ENCODE results near the gene CEP112.

Gene CEP112

GRCh38 chr17:66221755-66222530 is 30.0 kb upstream of the CEP112 start:
- in situ Hi-C loops (cut with MboI; ENCODE audit: low pct_unique_long_range_greater_than_20kb, low sequenced_read_pairs, unreplicated experiment): no loop called here
- TF ChIP-seq, protein P1, sequence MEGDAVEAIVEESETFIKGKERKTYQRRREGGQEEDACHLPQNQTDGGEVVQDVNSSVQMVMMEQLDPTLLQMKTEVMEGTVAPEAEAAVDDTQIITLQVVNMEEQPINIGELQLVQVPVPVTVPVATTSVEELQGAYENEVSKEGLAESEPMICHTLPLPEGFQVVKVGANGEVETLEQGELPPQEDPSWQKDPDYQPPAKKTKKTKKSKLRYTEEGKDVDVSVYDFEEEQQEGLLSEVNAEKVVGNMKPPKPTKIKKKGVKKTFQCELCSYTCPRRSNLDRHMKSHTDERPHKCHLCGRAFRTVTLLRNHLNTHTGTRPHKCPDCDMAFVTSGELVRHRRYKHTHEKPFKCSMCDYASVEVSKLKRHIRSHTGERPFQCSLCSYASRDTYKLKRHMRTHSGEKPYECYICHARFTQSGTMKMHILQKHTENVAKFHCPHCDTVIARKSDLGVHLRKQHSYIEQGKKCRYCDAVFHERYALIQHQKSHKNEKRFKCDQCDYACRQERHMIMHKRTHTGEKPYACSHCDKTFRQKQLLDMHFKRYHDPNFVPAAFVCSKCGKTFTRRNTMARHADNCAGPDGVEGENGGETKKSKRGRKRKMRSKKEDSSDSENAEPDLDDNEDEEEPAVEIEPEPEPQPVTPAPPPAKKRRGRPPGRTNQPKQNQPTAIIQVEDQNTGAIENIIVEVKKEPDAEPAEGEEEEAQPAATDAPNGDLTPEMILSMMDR (IDR thresholded peaks at IDR 0.05; ENCODE audit: extremely low read depth, insufficient read depth, missing control alignments): no peak
- no peak for DNase-seq (ENCODE audit: low spot score)

DNA sequence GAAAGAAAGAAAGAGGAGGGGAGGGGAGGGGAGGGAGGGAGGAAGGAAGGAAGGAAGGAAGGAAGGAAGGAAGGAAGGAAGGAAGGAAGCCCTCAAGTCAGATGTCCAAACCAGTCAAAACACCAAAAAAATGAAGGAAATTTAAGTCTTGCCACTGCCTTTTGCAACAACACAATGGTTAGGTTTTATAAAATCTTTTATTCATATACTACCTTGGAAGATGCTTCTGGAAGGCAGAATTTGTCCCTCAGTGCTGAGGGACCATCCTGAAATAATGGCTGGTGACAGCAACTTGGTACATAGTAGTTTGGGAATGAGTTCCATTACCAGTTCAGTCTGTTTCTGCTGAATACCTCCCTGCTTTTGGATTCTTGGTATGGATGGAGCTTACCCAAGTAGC is 29.4 kb upstream of the CEP112 start:
- TF ChIP-seq, protein P1 (IDR thresholded peaks at IDR 0.05; ENCODE audit: extremely low read depth, insufficient read depth, missing control alignments): no peak
- in situ Hi-C loops (cut with MboI; ENCODE audit: low pct_unique_long_range_greater_than_20kb, low sequenced_read_pairs, unreplicated experiment): no loop called here
- no peak for DNase-seq (ENCODE audit: low spot score)

DNA sequence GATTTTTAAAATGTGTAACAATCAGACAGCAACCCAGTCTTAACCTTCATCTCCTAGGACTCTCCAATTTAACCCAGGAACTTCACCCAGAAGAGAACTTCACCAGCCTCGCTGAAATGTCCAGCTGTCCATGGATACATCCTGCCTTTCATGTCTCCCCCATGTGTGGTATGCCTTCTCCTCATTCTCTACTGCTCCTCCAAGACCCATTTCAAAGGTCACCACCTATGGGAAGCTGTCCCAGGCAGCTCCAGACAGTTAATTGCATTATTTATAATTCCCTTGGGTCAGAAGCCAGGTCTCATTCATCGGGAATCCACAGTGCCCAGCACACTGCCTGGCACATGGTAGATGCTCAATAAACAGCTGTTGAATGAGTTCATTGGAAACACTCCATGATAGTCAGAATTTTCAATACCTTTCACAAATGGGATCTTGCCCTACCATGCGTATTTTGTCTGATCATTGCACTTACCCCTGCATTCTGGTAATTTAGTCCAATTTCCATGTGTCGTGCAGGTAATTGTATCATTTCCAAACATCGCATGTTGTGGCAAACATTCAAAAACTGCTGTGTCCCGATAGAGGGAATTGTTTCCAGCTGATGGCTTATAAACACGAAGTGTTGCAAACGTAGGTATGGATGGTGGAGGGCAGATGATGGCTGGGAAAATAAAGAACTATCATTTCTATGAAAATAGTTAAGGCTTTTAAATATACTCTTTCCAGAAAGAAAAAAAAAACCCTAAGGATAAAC is 28.3 kb upstream of the CEP112 start:
- DNase-seq (ENCODE audit: low spot score): no peak
- TF ChIP-seq, protein P1 (IDR thresholded peaks at IDR 0.05; ENCODE audit: extremely low read depth, insufficient read depth, missing control alignments): no peak
- in situ Hi-C loops (cut with MboI; ENCODE audit: low pct_unique_long_range_greater_than_20kb, low sequenced_read_pairs, unreplicated experiment): no loop called here

DNA sequence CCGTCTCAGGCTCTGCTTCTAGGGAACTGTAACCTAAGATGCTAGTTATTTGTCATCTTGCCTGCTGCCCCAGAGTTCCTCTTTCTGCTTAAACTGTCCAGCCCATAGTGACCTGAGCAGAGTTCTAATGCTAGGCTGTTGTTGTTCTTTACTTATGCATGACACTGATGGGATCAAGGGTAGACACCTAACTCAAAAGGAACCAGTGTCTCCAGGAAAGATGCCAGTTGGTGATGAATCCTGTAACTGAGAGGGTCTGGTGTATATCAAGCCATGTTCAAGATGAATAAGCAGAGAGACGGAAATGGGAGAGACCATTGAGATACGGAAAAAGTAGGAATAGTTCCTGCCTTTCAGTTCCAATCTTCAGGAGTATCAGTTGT is 23.6 kb upstream of the CEP112 start:
- in situ Hi-C loops (cut with MboI; ENCODE audit: low pct_unique_long_range_greater_than_20kb, low sequenced_read_pairs, unreplicated experiment): no loop called here

DNA sequence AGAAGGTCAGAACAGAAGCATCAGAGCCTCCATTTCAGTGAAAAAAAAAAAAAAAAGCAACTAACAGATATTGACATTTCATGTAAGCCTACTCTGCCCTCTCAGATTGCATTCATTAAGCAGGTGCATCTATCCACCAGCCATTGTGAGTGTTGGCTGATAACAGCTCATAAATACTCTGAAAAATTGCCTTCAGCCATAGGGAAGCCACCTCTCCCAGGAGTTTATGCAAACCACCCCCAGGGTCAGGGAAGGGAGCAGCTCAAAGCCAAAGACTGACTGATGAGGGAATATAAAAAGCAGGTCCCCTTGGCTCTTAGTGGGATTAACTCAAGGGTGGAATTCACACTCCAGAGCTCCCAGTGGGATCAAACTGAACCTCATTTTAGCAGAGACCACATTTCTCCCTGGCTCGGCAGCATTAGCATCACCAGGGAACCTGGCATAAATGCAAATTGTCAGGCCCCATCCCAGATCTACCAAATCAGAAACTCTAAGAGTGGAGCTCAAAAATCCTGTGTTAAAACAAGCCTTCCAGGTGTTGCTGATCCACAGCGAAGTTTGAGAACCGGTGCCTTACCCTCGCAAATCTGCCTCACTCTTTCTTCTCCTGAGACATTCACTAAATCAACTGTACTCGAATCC is 23.1 kb upstream of the CEP112 start:
- in situ Hi-C loops (cut with MboI; ENCODE audit: low pct_unique_long_range_greater_than_20kb, low sequenced_read_pairs, unreplicated experiment): no loop called here
- DNase-seq (ENCODE audit: low spot score): no peak
- TF ChIP-seq, protein P1 (IDR thresholded peaks at IDR 0.05; ENCODE audit: extremely low read depth, insufficient read depth, missing control alignments): no peak

More for the DNA sequence above, 23.6 kb upstream of the CEP112 start:
- TF ChIP-seq, protein P1 (IDR thresholded peaks at IDR 0.05; ENCODE audit: extremely low read depth, insufficient read depth, missing control alignments): no peak
- no peak for DNase-seq (ENCODE audit: low spot score)

DNA sequence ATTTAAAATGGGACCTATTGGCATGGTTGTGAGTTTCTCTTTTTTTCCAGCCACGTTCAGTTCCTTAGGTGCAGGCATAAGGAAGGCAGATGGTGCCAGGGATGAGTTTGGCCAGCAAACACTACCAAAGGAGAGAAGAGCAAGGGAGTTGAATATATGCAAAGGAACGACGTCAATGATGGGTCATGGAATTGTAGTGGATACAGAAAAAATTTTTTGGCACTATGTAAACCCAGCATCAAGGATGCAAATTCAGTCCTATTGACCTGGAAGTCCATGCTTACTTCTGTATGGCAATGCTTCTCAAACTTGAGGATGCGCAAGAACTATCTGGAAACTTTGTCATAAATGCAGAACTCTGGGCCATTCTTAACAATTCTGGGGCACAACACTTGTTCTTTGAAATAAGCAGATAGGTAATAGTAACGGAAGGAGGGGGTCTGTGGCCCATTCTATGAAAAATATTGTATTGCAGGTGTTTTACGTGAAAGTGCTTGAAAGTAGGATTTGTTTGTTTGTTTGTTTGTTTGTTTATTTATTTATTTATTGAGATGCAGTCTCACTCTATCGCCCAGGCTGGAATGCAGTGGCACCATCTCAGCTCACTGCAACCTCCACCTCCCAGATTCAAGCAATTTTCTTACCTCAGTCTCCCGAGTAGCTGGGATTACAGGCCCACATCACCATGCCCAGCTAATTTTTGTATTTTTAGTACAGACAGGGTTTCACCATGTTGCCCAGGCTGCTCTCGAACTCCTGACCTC is 19.3 kb upstream of the CEP112 start:
- DNase-seq (ENCODE audit: low spot score): no peak
- in situ Hi-C loops (cut with MboI; ENCODE audit: low pct_unique_long_range_greater_than_20kb, low sequenced_read_pairs, unreplicated experiment): no loop called here
- TF ChIP-seq, protein P1 (IDR thresholded peaks at IDR 0.05; ENCODE audit: extremely low read depth, insufficient read depth, missing control alignments): no peak

Measured in GM13977 (cell line).